Esophagus muscularis mucosa (tissue), 4 donors: ENCODE data around the gene PDE4D. TPM values are rescaled to one million over a fixed set of nuclear protein-coding genes. Genes with fewer than 3 reads are reported as not detected.

ENCODE experiments used
- DNase-seq: peaks from one replicate; pipeline ENCODE4 v3.0.0-alpha.2; 2017; ENCODE audit errors: extremely low spot score
- H3K27ac ChIP-seq, 4 donors: fragments of 200-600 bp; sonication (generic); replicated peaks in 1 of 4; 1 replicate in 3 of 4; 2 replicates in 1 of 4; pipeline ENCODE4 v1.5.1; 2016 to 2019; ENCODE audit warnings: mild to moderate bottlenecking in 1 of 4
- H3K27me3 ChIP-seq, 4 donors: fragments of 200-600 bp; sonication (generic); one replicate each; pipeline versions ENCODE4 v1.5.1 to v1.6.0; 2016 to 2019
- H3K36me3 ChIP-seq, 4 donors: fragments of 200-600 bp; sonication (generic); one replicate each; pipeline ENCODE4 v1.5.1; 2016 to 2019
- H3K4me1 ChIP-seq, 4 donors: fragments of 200-600 bp; sonication (generic); one replicate each; pipeline ENCODE4 v1.5.1; 2016 to 2019
- H3K4me3 ChIP-seq, 4 donors: fragments of 200-600 bp; sonication (generic); 1 replicate in 2 of 4; 2 replicates in 2 of 4; pipeline ENCODE4 v1.5.1; 2016 to 2019; ENCODE audit warnings: mild to moderate bottlenecking in 4 of 4, moderate library complexity in 1 of 4
- H3K9me3 ChIP-seq, 4 donors: fragments of 200-600 bp; sonication (generic); 1 replicate in 3 of 4; 2 replicates in 1 of 4; pipeline ENCODE4 v1.5.1; 2016 to 2019
- CTCF ChIP-seq, 3 experiments: fragments of 200-600 bp in 2 of 3; fragments of 450-650 bp in 1 of 3; sonication (generic) in 2 of 3; IDR thresholded peaks; one replicate each; pipeline ENCODE4 v1.5.1; 2017 to 2019; ENCODE audit warnings: antibody characterized with exemption in 3 of 3, mild to moderate bottlenecking in 2 of 3, moderate library complexity in 1 of 3
- EP300 ChIP-seq: sonication (generic); formaldehyde crosslinking; IDR thresholded peaks from one replicate; pipeline ENCODE4 v1.6.1; 2017; ENCODE audit warnings: antibody characterized with exemption
- POLR2A ChIP-seq: fragments of 450-650 bp; IDR thresholded peaks from one replicate; pipeline ENCODE4 v1.6.1; 2017; ENCODE audit warnings: antibody characterized with exemption, moderate library complexity, mild to moderate bottlenecking, low read depth
- POLR2AphosphoS5 ChIP-seq, 2 donors: sonication (generic); formaldehyde crosslinking; IDR thresholded peaks; one replicate each; pipeline ENCODE4 v1.6.1; 2017; ENCODE audit warnings: antibody characterized with exemption in 2 of 2
- WGBS: methylation state at CpG from one replicate; pipeline ENCODE4 v1.1.5; 2018; 5-methylcytosine and 5-hydroxymethylcytosine counted together
- intact Hi-C: fragments of 100-400 bp; cut with DNase I; formaldehyde crosslinking; loops from one replicate; pipeline ENCODE4 v1.15.1; 2023
- total RNA-seq, 4 donors: library from RNA; depleted of rRNA; stranded (reverse); fragments of >200 nt; gene quantifications; one replicate each; pipeline versions ENCODE4 v1.1.0 to v1.2.1, GENCODE V29; 2016

PDE4D gene
- total RNA-seq, 4 donors from 2014 or later, result 39.2 to 87.0 (median 50.2) TPM

- TF ChIP-seq CTCF (IDR thresholded peaks at IDR 0.05) (no peak), POLR2A (no peak), EP300 (no peak), POLR2AphosphoS5 (IDR thresholded peaks at IDR 0.05) (no peak)
- H3K27me3 ChIP-seq, result no peaks in the 10 kb centered on the region
- DNase-seq, result no peak
- no peak overlapping the region for H3K27ac ChIP-seq
- 89% methylated on average over 2 of the region's 2 CpGs for WGBS
- no peaks in the 10 kb centered on the region for H3K4me1 ChIP-seq
- no peak overlapping the region for H3K4me3 ChIP-seq
- intact Hi-C loops, result no loop called here
- H3K9me3 ChIP-seq, result no peaks in the 10 kb centered on the region
- no peaks in the 10 kb centered on the region for H3K36me3 ChIP-seq
Measured at GRCh38 chr5:59727186-59727585, 166.3 kb downstream of the PDE4D start.

- no peak overlapping the region for H3K4me3 ChIP-seq
- no peak for DNase-seq
- H3K9me3 ChIP-seq, result no peaks in the 10 kb centered on the region
- no peak for TF ChIP-seq POLR2A
- no peak for TF ChIP-seq EP300
- TF ChIP-seq CTCF (IDR thresholded peaks at IDR 0.05), result no peak
- no peak for TF ChIP-seq POLR2AphosphoS5 (IDR thresholded peaks at IDR 0.05)
- H3K4me1 ChIP-seq, result no peaks in the 10 kb centered on the region
- no peaks in the 10 kb centered on the region for H3K36me3 ChIP-seq
- 77% methylated on average over 1 of the region's 1 CpG for WGBS
- no peaks in the 10 kb centered on the region for H3K27me3 ChIP-seq
- intact Hi-C loops, result no loop called here
- H3K27ac ChIP-seq, result no peak overlapping the region
Measured at GRCh38 chr5:59725392-59725767, 168.1 kb downstream of the PDE4D start.

- TF ChIP-seq EP300, result no peak
- peak; percentile 20 to 57 (median 27) for TF ChIP-seq CTCF (IDR thresholded peaks at IDR 0.05)
- no peak for TF ChIP-seq POLR2A
- no peak for TF ChIP-seq POLR2AphosphoS5 (IDR thresholded peaks at IDR 0.05)
- no peaks in the 10 kb centered on the region for H3K36me3 ChIP-seq
- H3K4me3 ChIP-seq, result no peak overlapping the region
- H3K27me3 ChIP-seq, result no peaks in the 10 kb centered on the region
- no peaks in the 10 kb centered on the region for H3K9me3 ChIP-seq
- no peaks in the 10 kb centered on the region for H3K4me1 ChIP-seq
- no peak overlapping the region for H3K27ac ChIP-seq
- DNase-seq, result no peak
- intact Hi-C loops, result no loop called here
- 87% methylated on average over 4 of the region's 4 CpGs for whole genome bisulfite sequencing
Measured at GRCh38 chr5:59724482-59725391, 168.8 kb downstream of the PDE4D start.

- no peak overlapping the region for H3K27ac ChIP-seq
- TF ChIP-seq POLR2A (no peak), EP300 (no peak), CTCF (IDR thresholded peaks at IDR 0.05) (no peak), POLR2AphosphoS5 (IDR thresholded peaks at IDR 0.05) (no peak)
- no peaks in the 10 kb centered on the region for H3K36me3 ChIP-seq
- no peak overlapping the region for H3K4me3 ChIP-seq
- H3K27me3 ChIP-seq, result no peaks in the 10 kb centered on the region
- WGBS, result 97% methylated on average over 2 of the region's 2 CpGs
- no peaks in the 10 kb centered on the region for H3K4me1 ChIP-seq
- H3K9me3 ChIP-seq, result no peaks in the 10 kb centered on the region
- DNase-seq, result no peak
- intact Hi-C loops, result no loop called here
Measured at GRCh38 chr5:59722874-59723273, 170.7 kb downstream of the PDE4D start.

GRCh38 chr5:59721741-59722140 is 171.8 kb downstream of the PDE4D start:
- TF ChIP-seq POLR2A (no peak), POLR2AphosphoS5 (IDR thresholded peaks at IDR 0.05) (no peak), CTCF (IDR thresholded peaks at IDR 0.05) (no peak), EP300 (no peak)
- no peak for DNase-seq
- no peak overlapping the region for H3K4me3 ChIP-seq
- no peaks in the 10 kb centered on the region for H3K4me1 ChIP-seq
- intact Hi-C loops, result no loop called here
- no peaks in the 10 kb centered on the region for H3K36me3 ChIP-seq
- H3K9me3 ChIP-seq, result no peaks in the 10 kb centered on the region
- no peaks in the 10 kb centered on the region for H3K27me3 ChIP-seq
- no peak overlapping the region for H3K27ac ChIP-seq
- 96% methylated on average over 3 of the region's 3 CpGs for WGBS
